COLO829 (cell line): ENCODE measurements around the gene IL17C.
A peak's percentile ranks its signal among the peaks of the same experiment; 100 is the strongest.
"Not testable (repeated sequence)": the region's sequence is repeated elsewhere in the genome, so short reads cannot be mapped to it uniquely, and the experiment has no call there.

Experiments used
- DNase-seq: peaks from one replicate; pipeline ENCODE4 v3.0.0; 2012; ENCODE audit warnings: low spot score

Gene IL17C

DNA sequence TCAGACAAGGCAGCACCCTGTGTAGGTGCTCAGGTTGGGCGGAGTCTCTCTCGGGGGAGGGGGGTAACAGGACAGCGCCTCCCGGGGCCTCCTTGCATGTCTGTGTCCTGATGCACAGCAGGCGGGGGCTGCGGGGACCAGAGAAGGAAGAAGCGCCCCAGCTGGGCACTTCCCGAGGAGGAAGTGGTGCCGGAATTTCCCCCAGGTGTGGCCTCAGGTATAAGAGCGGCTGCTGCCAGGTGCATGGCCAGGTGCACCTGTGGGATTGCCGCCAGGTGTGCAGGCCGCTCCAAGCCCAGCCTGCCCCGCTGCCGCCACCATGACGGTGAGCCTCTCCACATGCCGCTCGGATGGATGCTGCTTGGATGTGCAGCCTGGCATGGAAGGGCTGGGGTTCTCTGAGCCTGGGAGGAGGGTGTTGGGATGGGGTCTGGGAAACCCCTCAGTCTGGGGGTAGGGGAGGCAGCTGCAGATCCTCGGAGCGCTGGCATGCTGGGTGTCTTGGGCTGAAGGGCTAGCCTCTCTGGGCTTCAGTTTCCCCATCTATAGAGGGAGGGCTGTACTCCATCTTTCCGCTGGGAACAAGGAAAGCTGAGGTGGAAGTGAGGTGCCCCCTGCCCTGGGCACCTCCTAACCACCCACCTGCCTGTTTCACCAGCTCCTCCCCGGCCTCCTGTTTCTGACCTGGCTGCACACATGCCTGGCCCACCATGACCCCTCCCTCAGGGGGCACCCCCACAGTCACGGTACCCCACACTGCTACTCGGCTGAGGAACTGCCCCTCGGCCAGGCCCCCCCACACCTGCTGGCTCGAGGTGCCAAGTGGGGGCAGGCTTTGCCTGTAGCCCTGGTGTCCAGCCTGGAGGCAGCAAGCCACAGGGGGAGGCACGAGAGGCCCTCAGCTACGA lies at the start of gene IL17C:
Gene IL17C (plus strand): TSS at position 250 of the 908 bp plus-strand sequence. CDS start 70 bp downstream, at position 320.
- no peak for DNase-seq

GRCh38 chr16:88588754-88589153 lies 49.6 kb upstream of the IL17C start:
- no peak for DNase-seq

DNA sequence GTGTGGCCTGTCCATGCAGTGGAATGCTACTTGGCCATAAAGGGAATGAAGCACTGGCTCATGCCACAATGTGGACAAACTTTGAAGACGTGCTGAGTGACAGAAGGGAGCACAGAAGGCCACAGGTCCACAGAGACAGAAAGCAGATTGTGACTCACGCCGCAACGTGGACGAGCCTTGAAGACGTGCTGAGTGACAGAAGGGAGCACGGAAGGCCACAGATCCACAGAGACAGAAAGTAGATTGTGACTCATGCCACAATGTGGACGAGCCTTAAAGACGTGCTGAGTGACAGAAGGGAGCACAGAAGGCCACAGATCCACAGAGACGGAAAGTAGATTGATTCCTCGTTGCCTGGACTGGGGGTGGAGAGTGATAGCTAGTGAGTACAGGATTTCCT lies 48.9 kb upstream of the IL17C start:
- no peak for DNase-seq

DNA sequence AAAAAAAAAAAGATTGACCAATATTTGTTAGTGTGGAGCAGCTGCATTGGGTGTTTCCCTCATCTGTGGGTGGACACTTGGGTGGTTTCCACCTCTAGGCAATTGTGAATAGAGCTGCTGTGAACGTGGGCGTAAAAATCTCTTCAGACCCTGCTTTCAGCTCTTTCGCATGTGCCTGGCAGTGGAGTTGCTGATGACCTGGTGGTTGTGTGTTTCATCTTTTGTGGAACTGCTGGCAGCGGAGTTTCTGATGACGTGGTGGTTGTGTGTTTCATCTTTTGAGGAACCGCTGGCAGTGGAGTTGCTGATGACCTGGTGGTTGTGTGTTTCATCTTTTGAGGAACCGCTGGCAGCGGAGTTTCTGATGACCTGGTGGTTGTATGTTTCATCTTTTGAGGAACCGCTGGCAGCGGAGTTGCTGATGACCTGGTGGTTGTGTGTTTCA lies 46.8 kb upstream of the IL17C start:
- DNase-seq = no peak

GRCh38 chr16:88593061-88593460 lies 45.3 kb upstream of the IL17C start:
- DNase-seq = no peak

DNA sequence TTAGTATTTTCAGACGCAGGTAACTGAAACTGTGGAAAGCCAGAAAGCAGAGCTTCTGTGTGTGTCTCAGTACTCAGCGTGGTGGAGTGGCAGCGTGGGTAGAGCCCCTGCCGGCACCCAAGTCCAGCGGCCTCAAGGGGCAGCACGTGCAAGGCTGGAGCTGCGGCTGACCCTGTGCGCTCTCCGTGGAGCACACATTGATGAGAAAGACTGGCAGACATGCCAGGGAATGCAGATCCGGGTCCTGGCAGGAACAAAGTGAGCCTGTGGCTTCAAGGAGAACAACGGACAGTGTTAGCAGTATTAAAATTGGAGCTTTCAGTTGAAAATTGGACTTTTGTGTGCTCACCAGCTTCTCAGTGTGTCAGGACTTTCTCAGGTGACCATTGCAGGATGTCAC lies 44.9 kb upstream of the IL17C start:
- no peak for DNase-seq

DNA sequence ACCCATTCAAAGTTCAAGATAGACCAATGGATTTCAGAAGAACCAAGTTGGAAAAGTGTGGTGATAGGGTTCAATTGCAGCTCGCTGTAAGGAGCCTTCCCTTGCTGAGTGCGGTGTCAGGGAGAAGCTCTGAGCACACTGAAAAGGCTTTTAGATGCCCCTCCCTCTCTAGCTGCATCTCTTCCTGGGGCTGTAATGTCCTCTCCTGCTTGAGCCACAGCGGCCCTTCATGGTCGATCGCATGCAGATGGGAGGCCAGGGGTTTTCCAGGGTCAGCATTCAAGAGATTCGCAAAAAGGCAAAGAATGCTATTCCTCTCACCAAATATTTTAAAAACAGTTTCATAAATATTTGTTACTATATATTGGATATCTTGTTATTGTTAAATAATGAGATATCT lies 44.5 kb upstream of the IL17C start:
- no peak for DNase-seq

DNA sequence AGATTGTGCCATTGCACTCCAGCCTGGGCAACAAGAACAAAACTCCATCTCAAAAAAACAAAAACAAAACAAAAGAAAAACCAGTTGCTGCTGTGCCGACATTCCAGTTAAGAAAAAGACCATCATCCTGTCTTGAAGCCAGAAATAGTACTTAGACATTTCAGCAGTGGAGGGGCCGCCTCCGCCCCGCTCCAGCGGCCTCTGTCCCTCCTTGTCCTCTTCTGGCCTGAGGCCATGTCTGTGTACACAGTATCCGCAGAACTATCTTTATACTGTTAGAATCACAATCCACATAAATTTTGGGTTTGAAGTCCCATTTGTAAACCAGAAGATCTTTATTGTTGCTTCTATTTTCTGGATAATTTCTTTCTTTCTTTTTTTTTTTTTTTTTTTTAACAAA lies 43.3 kb upstream of the IL17C start:
- DNase-seq = no peak

- DNase-seq = no peak
Observed at GRCh38 chr16:88595921-88596320, 42.5 kb upstream of the IL17C start.

- peak; percentile 8 for DNase-seq
Observed at GRCh38 chr16:88596483-88596882, 41.9 kb upstream of the IL17C start.

- DNase-seq = no peak
Observed at GRCh38 chr16:88597856-88598491, 40.4 kb upstream of the IL17C start.

GRCh38 chr16:88599092-88599733 lies 39.2 kb upstream of the IL17C start:
- DNase-seq = no peak

- no peak for DNase-seq
Observed at GRCh38 chr16:88599825-88600538, 38.4 kb upstream of the IL17C start.

- no peak for DNase-seq
Observed at GRCh38 chr16:88600539-88600896, 37.9 kb upstream of the IL17C start.

- DNase-seq = no peak
Observed at GRCh38 chr16:88601313-88602036, 36.9 kb upstream of the IL17C start.

DNA sequence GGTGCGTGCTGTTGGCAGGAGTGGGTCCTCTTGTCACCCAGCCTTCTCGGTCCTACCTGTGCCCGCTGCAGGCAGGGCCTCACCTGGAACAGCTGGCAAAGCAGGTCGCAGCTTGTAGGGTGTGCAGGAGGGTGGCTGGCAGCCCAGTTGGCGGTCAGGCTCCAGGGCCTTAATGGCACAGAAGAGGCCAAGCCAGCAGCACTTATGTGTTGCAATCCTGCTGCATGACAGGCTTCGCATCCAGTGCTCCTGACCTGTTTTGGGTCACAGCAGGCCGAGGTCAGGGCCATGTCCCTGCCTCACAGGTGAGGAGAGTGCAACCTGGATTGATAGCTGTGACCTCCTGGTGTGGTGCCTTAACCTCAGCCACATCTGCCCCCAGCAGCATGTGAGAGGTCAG lies 36.3 kb upstream of the IL17C start:
- DNase-seq = no peak

DNA sequence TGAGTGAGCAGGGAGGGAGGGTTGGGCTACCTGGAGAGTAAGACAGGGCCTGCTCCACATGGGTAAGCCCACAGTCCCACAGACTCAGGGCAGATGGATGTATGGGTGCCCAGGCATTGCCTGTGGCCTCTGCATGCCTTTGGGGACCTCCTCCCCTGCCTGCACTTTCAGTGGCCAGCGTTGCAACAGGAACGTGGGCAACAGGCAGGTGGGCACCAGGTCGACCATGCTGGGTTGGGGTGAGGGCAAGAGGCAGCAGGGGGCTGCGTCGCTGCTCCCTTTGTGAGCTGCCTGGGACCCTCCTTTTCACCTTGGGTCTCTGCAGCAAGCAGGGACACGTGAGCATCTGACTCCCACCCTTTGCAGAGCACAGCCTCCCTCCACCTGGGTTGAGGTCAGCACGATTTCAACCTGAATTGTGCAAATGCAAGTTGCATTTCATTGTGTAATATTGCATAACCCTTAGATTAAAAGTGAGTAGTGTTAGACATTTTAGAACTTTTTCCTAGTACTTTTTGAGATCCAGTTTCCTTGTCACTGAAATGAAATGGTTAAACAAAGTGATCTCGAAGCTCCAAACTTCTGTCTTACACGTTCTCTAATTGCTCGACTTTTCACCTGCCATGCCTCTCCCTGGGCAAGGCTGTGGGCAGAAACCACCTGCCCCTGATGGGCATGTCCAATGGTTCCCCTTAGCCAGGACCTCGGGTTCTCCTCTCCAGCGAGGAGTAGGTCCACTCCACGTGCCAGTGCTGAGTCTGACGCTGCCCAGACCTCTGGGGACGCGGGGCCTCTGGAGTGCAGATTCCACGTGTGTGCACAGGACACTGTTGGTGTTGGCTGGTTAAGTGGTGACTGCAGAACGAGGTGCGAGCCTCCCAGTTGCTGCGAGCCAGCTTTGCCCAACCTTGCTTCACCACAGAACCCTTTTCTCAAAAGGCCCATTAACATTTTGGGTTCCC lies 32.9 kb upstream of the IL17C start:
- DNase-seq = no peak

DNA sequence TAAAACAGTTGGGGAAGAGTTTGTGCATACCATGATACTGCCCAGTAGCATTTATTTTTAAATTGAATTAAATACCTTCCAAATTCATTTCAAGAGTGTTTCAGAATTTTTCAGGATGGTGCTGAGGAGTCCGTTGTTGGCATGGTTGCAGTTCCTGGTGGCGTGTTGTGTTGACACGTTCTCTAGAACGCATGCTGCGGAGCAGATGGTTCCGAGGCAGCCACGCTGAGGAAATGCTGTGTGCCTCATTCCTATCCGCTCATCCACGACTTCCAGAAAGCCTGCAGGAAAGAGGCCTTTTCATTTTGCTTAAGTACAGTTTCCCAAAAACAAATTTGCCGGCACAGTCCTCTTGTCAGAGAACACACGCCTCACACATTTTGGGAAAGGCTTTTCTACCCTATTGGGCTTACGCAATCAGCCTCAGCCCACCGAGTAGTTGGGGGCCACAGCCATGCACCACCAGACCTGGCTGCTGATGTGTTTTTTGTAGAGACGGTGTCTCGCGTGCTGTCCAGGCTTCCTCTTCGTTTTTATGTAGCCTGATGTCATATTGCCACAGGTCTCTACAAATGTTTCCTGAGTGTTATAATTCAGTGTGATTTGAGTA lies 32.1 kb upstream of the IL17C start:
- DNase-seq = no peak

DNA sequence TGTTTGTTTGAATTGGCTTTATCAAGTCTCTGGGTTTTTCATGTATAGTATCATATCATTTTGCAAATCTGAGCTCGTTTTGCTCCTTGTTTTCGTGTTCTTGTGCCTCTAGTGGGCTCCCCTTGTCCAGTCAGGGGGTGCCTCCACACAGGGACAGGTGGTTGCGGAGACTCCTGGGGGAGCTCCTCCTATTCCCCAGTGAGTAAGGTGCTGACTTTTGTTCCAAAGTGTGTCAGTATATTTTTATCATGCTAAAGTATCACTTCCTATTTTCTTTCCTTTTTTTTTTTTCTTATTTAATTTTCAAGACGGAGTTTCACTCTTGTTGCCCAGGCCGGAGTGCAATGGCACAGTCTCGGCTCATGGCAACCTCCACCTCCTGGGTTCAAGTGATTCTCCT lies 30.3 kb upstream of the IL17C start:
- no peak for DNase-seq

DNA sequence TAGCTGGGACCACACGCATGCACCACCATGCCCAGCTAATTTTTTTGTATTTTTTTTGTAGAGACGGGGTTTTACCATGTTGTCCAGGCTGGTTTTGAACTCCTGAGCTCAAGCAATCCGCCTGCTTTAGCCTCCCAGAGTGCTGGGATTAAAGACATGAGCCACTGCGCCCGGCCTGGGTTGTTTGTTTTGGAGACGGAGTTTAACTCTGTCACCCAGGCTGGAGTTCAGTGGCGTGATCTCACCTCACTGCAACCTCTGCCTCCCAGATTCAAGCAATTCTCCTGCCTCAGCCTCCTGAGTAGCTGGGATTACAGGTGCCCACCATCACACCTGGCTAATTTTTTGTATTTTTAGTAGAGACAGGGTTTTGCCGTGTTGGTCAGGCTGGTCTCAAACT lies 28.9 kb upstream of the IL17C start:
- DNase-seq = not testable (repeated sequence)
